Duodenal mucosa (tissue), 2 donors: ENCODE results near the gene C10orf143.
"Not testable (repeated sequence)": the region's sequence is repeated elsewhere in the genome, so short reads cannot be mapped to it uniquely, and the experiment has no call there.

ENCODE experiments used
- H3K27ac ChIP-seq: one replicate; pipeline ENCODE4 v1.7.0; 2013; ENCODE audit warnings: low read depth, low read length
- H3K27me3 ChIP-seq, 2 donors: one replicate each; pipeline ENCODE4 v1.7.0; 2013; ENCODE audit warnings: low read length in 2 of 2, control low read depth in 1 of 2; ENCODE audit not compliant: insufficient read depth in 2 of 2, control insufficient read depth in 1 of 2
- H3K36me3 ChIP-seq, 2 donors: one replicate each; pipeline ENCODE4 v1.7.0; 2013; ENCODE audit warnings: low read length in 2 of 2, control low read depth in 1 of 2; ENCODE audit not compliant: insufficient read depth in 2 of 2, control insufficient read depth in 1 of 2
- H3K4me1 ChIP-seq, 2 donors: one replicate each; pipeline ENCODE4 v1.7.0; 2013; ENCODE audit warnings: low read length in 2 of 2, control low read depth in 1 of 2; ENCODE audit not compliant: insufficient read depth in 2 of 2, control insufficient read depth in 1 of 2
- H3K4me3 ChIP-seq, 2 donors: one replicate each; pipeline ENCODE4 v1.7.0; 2013; ENCODE audit warnings: low read length in 2 of 2, low read depth in 1 of 2
- H3K9ac ChIP-seq, 2 donors: one replicate each; pipeline ENCODE4 v1.7.0; 2013; ENCODE audit warnings: low read length in 2 of 2, low read depth in 1 of 2
- H3K9me3 ChIP-seq, 2 donors: one replicate each; pipeline ENCODE4 v1.7.0; 2013; ENCODE audit warnings: low read length in 2 of 2, control low read depth in 1 of 2; ENCODE audit not compliant: control insufficient read depth in 1 of 2

The C10orf143 gene

DNA sequence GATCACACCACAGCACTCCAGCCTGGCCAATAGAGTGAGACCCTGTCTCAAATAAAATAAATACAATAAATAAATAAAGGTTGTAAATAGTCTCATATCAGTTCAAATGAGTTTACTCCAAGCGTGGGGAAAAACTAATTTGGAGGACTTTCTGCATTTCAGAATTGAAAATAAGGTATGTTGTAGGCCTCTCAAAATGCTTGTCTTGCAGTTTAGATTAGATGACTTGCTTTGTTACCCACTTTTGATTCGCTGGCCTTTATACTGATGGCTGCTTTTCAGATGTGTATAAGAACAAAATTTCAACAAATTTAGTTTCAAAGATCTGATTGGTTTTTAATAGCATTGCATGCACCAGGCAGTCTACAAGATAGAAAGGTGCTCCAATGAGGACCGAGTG lies 2.2 kb upstream of the C10orf143 start:
- H3K9me3 ChIP-seq, result peaks cover 0 to 5% of the 10 kb centered on the region in 2 donors
- no peak overlapping the region for H3K4me3 ChIP-seq
- H3K9ac ChIP-seq, result no peak overlapping the region
- H3K27ac ChIP-seq, result no peak overlapping the region
- H3K4me1 ChIP-seq, result peaks cover 12 to 23% of the 10 kb centered on the region in 2 donors
- H3K36me3 ChIP-seq, result no peaks in the 10 kb centered on the region
- H3K27me3 ChIP-seq, result no peaks in the 10 kb centered on the region

DNA sequence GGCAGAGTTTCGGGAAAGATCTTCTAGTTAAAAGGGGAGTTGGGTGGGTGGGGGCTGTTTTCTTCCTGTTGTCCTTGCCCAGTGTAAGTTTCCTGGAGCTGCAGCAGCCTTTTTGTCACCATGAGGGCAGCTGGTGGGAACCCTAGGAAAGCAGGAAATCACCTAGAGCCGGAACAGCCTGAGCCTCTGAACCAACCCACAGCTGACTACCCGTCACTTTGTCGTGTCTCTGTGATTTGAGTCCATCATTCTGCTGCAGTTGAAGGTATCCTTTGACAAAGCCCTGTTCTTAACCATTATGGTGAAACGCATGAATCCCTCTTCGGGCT lies 1.2 kb upstream of the C10orf143 start:
- Histone ChIP-seq H3K9me3 (no peaks in the 10 kb centered on the region), H3K36me3 (no peaks in the 10 kb centered on the region), H3K4me1 (peaks cover 12 to 23% of the 10 kb centered on the region in 2 donors), H3K27me3 (no peaks in the 10 kb centered on the region), H3K9ac (peak overlapping the region; percentile 91 to 96), H3K4me3 (peak overlapping the region; percentile 96 to 99), H3K27ac (no peak overlapping the region)

GRCh38 chr10:130111113-130111851 lies 652 bp upstream of the C10orf143 start:
- H3K4me1 ChIP-seq, result peaks cover 12 to 23% of the 10 kb centered on the region in 2 donors
- H3K4me3 ChIP-seq, result peak overlapping the region; percentile 96 to 99
- H3K9me3 ChIP-seq, result no peaks in the 10 kb centered on the region
- H3K36me3 ChIP-seq, result no peaks in the 10 kb centered on the region
- H3K27me3 ChIP-seq, result no peaks in the 10 kb centered on the region
- H3K9ac ChIP-seq, result peak overlapping the region; percentile 91 to 96
- peak overlapping the region; percentile 96 for H3K27ac ChIP-seq

DNA sequence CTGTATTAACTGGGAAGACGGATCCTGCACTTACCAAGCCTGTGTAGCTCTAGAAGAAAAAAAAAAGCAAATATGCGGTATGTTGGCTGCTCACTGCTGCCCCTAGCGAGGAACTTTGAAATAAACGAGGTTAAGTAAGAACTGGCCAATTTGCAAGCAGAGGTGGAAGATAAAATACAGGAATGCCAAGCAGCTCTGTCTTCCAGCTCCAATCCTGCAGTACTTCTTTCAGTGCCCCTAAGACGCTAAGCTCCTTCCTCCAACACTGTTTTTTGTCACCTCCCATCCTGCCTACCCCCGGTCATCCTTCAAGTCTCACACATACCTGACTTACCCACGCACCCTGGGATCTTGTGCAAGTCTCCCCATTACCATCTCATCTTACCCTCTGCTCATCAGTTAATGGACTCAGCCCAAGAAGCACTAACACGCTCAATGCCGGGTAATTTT lies 809 bp downstream of the C10orf143 start:
- H3K36me3 ChIP-seq, result no peaks in the 10 kb centered on the region
- peaks cover 12 to 23% of the 10 kb centered on the region in 2 donors for H3K4me1 ChIP-seq
- peak overlapping the region; percentile 96 for H3K27ac ChIP-seq
- peak overlapping the region; percentile 96 to 99 for H3K4me3 ChIP-seq
- no peaks in the 10 kb centered on the region for H3K9me3 ChIP-seq
- H3K27me3 ChIP-seq, result no peaks in the 10 kb centered on the region
- H3K9ac ChIP-seq, result peak overlapping the region; percentile 91 to 96

- Histone ChIP-seq H3K4me1 (peaks cover 12 to 23% of the 10 kb centered on the region in 2 donors), H3K27ac (no peak overlapping the region), H3K9me3 (no peaks in the 10 kb centered on the region), H3K27me3 (no peaks in the 10 kb centered on the region), H3K4me3 (peak overlapping the region; percentile 96 to 99), H3K9ac (peak overlapping the region in 1 of 2 donors; percentile 91), H3K36me3 (no peaks in the 10 kb centered on the region)
These were observed 1.6 kb downstream of the C10orf143 start for GRCh38 chr10:130108934-130109604.

DNA sequence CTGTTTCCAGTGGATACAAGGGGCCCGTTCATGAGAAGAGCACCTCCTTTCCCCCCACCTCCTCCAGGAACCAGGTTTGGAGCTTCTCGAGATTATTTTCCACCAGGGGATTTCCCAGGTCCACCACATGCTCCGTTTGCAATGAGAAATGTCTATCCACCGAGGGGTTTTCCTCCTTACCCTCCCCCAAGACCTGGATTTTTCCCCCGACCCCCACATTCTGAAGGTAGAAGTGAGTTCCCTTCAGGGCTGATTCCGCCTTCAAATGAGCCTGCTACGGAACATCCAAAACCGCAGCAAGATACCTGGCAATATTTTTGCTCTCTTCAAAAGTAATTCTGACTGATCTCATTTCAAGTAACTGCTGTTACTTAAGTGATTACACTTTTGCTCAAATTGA lies 2.5 kb downstream of the C10orf143 start:
- peaks cover 12 to 23% of the 10 kb centered on the region in 2 donors for H3K4me1 ChIP-seq
- H3K9me3 ChIP-seq, H3K4me3 ChIP-seq, H3K27me3 ChIP-seq, H3K27ac ChIP-seq, H3K36me3 ChIP-seq, H3K9ac ChIP-seq: not testable (repeated sequence)

- Histone ChIP-seq H3K27me3 (no peaks in the 10 kb centered on the region), H3K4me3 (no peak overlapping the region), H3K4me1 (peaks cover 12 to 16% of the 10 kb centered on the region in 2 donors), H3K9me3 (no peaks in the 10 kb centered on the region), H3K9ac (no peak overlapping the region), H3K36me3 (no peaks in the 10 kb centered on the region), H3K27ac (no peak overlapping the region)
These were observed 4.9 kb downstream of the C10orf143 start for GRCh38 chr10:130105724-130106123.

- no peaks in the 10 kb centered on the region for H3K36me3 ChIP-seq
- no peaks in the 10 kb centered on the region for H3K27me3 ChIP-seq
- H3K27ac ChIP-seq, result no peak overlapping the region
- H3K4me1 ChIP-seq, result no peaks in the 10 kb centered on the region
- H3K9ac ChIP-seq, result no peak overlapping the region
- H3K9me3 ChIP-seq, result no peaks in the 10 kb centered on the region
- no peak overlapping the region for H3K4me3 ChIP-seq
These were observed 11.3 kb downstream of the C10orf143 start for GRCh38 chr10:130099344-130099743.

DNA sequence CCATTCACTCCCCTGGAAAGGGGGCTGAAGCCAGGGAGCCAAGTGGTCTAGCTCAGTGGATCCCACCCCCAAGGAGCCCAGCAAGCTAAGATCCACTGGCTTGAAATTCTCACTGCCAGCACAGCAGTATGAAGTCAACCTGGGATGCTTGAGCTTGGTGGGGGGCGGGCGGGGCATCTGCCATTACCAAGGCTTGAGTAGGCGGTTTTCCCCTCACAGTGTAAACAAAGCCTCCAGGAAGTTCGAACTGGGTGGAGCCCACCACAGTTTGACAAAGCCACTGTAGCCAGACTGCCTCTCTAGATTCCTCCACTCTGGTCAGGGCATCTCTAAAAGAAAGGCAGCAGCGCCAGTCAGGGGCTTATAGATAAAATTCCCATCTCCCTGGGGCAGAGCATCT lies 20.1 kb downstream of the C10orf143 start:
- H3K27me3 ChIP-seq, H3K4me1 ChIP-seq, H3K27ac ChIP-seq, H3K9me3 ChIP-seq, H3K9ac ChIP-seq, H3K36me3 ChIP-seq, H3K4me3 ChIP-seq: not testable (repeated sequence)

GRCh38 chr10:130080461-130080814 lies 30.2 kb downstream of the C10orf143 start:
- no peak overlapping the region for H3K9ac ChIP-seq
- no peak overlapping the region for H3K27ac ChIP-seq
- no peaks in the 10 kb centered on the region for H3K27me3 ChIP-seq
- peaks cover 0 to 6% of the 10 kb centered on the region in 2 donors for H3K4me1 ChIP-seq
- H3K4me3 ChIP-seq, result no peak overlapping the region
- H3K9me3 ChIP-seq, result no peaks in the 10 kb centered on the region
- no peaks in the 10 kb centered on the region for H3K36me3 ChIP-seq
